Measurements from ENCODE around the gene DRC7. TPM values are rescaled to one million over a fixed set of nuclear protein-coding genes. Genes with fewer than 3 reads are reported as not detected.
"Not testable (repeated sequence)": the region's sequence is repeated elsewhere in the genome, so short reads cannot be mapped to it uniquely, and the experiment has no call there.

DRC7 gene
- total and polyA plus RNA-seq, 4 donors = 0.06 to 1.8 (median 0.08) TPM; not detected in 1

- Histone ChIP-seq H3K9ac (ENCODE audit: low read depth in 1 of 2, low read length in 2 of 2) (no peak overlapping the region), H3K4me3 (ENCODE audit: low read depth in 1 of 3, low read length in 3 of 3) (no peak overlapping the region), H3K36me3 (ENCODE audit: control insufficient read depth in 4 of 4, insufficient read depth in 3 of 4, low read depth in 1 of 4, low read length in 3 of 4) (peaks cover 7 to 30% (median 14%) of the 10 kb centered on the region in 4 donors), H3K9me3 (ENCODE audit: control insufficient read depth in 4 of 4, low read length in 3 of 4) (no peaks in the 10 kb centered on the region), H3K27me3 (ENCODE audit: control insufficient read depth in 4 of 4, insufficient read depth in 4 of 4, low read length in 3 of 4) (no peaks in the 10 kb centered on the region), H3K4me1 (ENCODE audit: control insufficient read depth in 4 of 4, insufficient read depth in 4 of 4, low read length in 3 of 4) (no peaks in the 10 kb centered on the region), H3K27ac (ENCODE audit: low read depth in 1 of 2, low read length in 2 of 2) (no peak overlapping the region)
- WGBS = 81% methylated on average over 23 of the region's 23 CpGs
- no peak for DNase-seq (ENCODE audit: low spot score)
- no peak for TF ChIP-seq NR2F2 (IDR thresholded peaks at IDR 0.05)
- TF ChIP-seq FOXA2 (IDR thresholded peaks at IDR 0.05) = no peak
Measured at GRCh38 chr16:57775661-57776469, 81.3 kb downstream of the DRC7 start.

DNA sequence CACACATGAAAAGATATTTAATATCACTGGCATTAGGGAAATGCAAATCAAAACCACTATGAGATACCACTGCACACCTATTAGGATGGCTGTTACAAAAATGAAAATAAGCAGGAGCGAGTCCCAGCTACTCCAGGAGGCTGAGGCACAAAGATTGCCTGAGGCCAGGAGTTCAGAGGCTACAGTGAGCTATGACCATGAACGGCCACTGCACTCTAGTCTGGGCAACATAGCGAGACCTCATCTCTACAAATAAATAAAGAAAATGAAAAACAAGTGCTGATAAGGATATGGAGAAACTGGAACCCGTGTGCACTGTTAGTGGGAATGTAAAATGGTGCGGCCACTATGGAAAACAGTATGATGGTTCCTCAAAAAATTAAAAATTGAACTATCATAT lies 84.1 kb downstream of the DRC7 start:
- H3K27ac ChIP-seq (ENCODE audit: low read depth in 1 of 2, low read length in 2 of 2) = no peak overlapping the region
- no peak overlapping the region for H3K4me3 ChIP-seq (ENCODE audit: low read depth in 1 of 3, low read length in 3 of 3)
- no peak overlapping the region for H3K9ac ChIP-seq (ENCODE audit: low read depth in 1 of 2, low read length in 2 of 2)
- 72% methylated on average over 5 of the region's 5 CpGs for WGBS
- TF ChIP-seq EGR1 (IDR thresholded peaks at IDR 0.05; ENCODE audit: low read depth in 2 of 2) (no peak), ATF3 (IDR thresholded peaks at IDR 0.05) (no peak), HNF4A (conservative IDR thresholded peaks at IDR 0.05) (no peak), JUND (IDR thresholded peaks at IDR 0.05) (no peak), FOXA2 (IDR thresholded peaks at IDR 0.05) (no peak), RXRA (IDR thresholded peaks at IDR 0.05) (no peak), YY1 (IDR thresholded peaks at IDR 0.05) (no peak), HNF4G (IDR thresholded peaks at IDR 0.05) (no peak), GABPA (IDR thresholded peaks at IDR 0.05 in 1 of 2, conservative IDR thresholded peaks at IDR 0.05 in 1 of 2) (no peak), REST (IDR thresholded peaks at IDR 0.05) (no peak), TAF1 (conservative IDR thresholded peaks at IDR 0.05) (no peak), RAD21 (IDR thresholded peaks at IDR 0.05) (no peak), FOXA1 (IDR thresholded peaks at IDR 0.05) (no peak)
- TF ChIP-seq, protein P1, sequence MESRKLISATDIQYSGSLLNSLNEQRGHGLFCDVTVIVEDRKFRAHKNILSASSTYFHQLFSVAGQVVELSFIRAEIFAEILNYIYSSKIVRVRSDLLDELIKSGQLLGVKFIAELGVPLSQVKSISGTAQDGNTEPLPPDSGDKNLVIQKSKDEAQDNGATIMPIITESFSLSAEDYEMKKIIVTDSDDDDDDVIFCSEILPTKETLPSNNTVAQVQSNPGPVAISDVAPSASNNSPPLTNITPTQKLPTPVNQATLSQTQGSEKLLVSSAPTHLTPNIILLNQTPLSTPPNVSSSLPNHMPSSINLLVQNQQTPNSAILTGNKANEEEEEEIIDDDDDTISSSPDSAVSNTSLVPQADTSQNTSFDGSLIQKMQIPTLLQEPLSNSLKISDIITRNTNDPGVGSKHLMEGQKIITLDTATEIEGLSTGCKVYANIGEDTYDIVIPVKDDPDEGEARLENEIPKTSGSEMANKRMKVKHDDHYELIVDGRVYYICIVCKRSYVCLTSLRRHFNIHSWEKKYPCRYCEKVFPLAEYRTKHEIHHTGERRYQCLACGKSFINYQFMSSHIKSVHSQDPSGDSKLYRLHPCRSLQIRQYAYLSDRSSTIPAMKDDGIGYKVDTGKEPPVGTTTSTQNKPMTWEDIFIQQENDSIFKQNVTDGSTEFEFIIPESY (IDR thresholded peaks at IDR 0.05) = no peak
- DNase-seq (ENCODE audit: low spot score) = no peak
- peaks cover 6 to 16% (median 14%) of the 10 kb centered on the region in 4 donors for H3K4me1 ChIP-seq (ENCODE audit: control insufficient read depth in 4 of 4, insufficient read depth in 4 of 4, low read length in 3 of 4)
- no peaks in the 10 kb centered on the region for H3K9me3 ChIP-seq (ENCODE audit: control insufficient read depth in 4 of 4, low read length in 3 of 4)
- H3K27me3 ChIP-seq (ENCODE audit: control insufficient read depth in 4 of 4, insufficient read depth in 4 of 4, low read length in 3 of 4) = no peaks in the 10 kb centered on the region
- peaks cover 0 to 19% (median 11%) of the 10 kb centered on the region in 4 donors for H3K36me3 ChIP-seq (ENCODE audit: control insufficient read depth in 4 of 4, insufficient read depth in 3 of 4, low read depth in 1 of 4, low read length in 3 of 4)

GRCh38 chr16:57779836-57780235 lies 85.2 kb downstream of the DRC7 start:
- H3K4me1 ChIP-seq (ENCODE audit: control insufficient read depth in 4 of 4, insufficient read depth in 4 of 4, low read length in 3 of 4) = peaks cover 6 to 16% (median 14%) of the 10 kb centered on the region in 4 donors
- H3K9me3 ChIP-seq (ENCODE audit: control insufficient read depth in 4 of 4, low read length in 3 of 4); H3K4me3 ChIP-seq (ENCODE audit: low read depth in 1 of 3, low read length in 3 of 3); H3K27ac ChIP-seq (ENCODE audit: low read depth in 1 of 2, low read length in 2 of 2); H3K9ac ChIP-seq (ENCODE audit: low read depth in 1 of 2, low read length in 2 of 2); H3K27me3 ChIP-seq (ENCODE audit: control insufficient read depth in 4 of 4, insufficient read depth in 4 of 4, low read length in 3 of 4); DNase-seq (ENCODE audit: low spot score): not testable (repeated sequence)
- peaks cover 0 to 22% (median 13%) of the 10 kb centered on the region in 4 donors for H3K36me3 ChIP-seq (ENCODE audit: control insufficient read depth in 4 of 4, insufficient read depth in 3 of 4, low read depth in 1 of 4, low read length in 3 of 4)
- WGBS = 87% methylated on average over 5 of the region's 5 CpGs
